ENCODE results near the gene ENTHD1.

GRCh38 chr22:39718921-39719475 lies 174.6 kb downstream of the ENTHD1 start:
- TF ChIP-seq SIN3A (conservative IDR thresholded peaks at IDR 0.05 in 1 of 2, IDR thresholded peaks at IDR 0.05 in 1 of 2; ENCODE audit: low read depth in 1 of 2, low read length in 2 of 2): no peak
- no peak for TF ChIP-seq SUZ12 (IDR thresholded peaks at IDR 0.05; ENCODE audit: low read length)
- TF ChIP-seq, protein P1, sequence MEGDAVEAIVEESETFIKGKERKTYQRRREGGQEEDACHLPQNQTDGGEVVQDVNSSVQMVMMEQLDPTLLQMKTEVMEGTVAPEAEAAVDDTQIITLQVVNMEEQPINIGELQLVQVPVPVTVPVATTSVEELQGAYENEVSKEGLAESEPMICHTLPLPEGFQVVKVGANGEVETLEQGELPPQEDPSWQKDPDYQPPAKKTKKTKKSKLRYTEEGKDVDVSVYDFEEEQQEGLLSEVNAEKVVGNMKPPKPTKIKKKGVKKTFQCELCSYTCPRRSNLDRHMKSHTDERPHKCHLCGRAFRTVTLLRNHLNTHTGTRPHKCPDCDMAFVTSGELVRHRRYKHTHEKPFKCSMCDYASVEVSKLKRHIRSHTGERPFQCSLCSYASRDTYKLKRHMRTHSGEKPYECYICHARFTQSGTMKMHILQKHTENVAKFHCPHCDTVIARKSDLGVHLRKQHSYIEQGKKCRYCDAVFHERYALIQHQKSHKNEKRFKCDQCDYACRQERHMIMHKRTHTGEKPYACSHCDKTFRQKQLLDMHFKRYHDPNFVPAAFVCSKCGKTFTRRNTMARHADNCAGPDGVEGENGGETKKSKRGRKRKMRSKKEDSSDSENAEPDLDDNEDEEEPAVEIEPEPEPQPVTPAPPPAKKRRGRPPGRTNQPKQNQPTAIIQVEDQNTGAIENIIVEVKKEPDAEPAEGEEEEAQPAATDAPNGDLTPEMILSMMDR (IDR thresholded peaks at IDR 0.05; ENCODE audit: control extremely low read depth in 1 of 3, insufficient read depth in 1 of 3, low read depth in 1 of 3, low read length in 3 of 3): no peak
- TF ChIP-seq CHD2 (IDR thresholded peaks at IDR 0.05; ENCODE audit: low read length): no peak
- no peak for TF ChIP-seq ZNF274 (IDR thresholded peaks at IDR 0.05; ENCODE audit: borderline replicate concordance, extremely low read depth, low read length)
- no peak for TF ChIP-seq BCL11A (IDR thresholded peaks at IDR 0.05; ENCODE audit: low read depth in 2 of 2, low read length in 2 of 2)
- TF ChIP-seq, protein P2, sequence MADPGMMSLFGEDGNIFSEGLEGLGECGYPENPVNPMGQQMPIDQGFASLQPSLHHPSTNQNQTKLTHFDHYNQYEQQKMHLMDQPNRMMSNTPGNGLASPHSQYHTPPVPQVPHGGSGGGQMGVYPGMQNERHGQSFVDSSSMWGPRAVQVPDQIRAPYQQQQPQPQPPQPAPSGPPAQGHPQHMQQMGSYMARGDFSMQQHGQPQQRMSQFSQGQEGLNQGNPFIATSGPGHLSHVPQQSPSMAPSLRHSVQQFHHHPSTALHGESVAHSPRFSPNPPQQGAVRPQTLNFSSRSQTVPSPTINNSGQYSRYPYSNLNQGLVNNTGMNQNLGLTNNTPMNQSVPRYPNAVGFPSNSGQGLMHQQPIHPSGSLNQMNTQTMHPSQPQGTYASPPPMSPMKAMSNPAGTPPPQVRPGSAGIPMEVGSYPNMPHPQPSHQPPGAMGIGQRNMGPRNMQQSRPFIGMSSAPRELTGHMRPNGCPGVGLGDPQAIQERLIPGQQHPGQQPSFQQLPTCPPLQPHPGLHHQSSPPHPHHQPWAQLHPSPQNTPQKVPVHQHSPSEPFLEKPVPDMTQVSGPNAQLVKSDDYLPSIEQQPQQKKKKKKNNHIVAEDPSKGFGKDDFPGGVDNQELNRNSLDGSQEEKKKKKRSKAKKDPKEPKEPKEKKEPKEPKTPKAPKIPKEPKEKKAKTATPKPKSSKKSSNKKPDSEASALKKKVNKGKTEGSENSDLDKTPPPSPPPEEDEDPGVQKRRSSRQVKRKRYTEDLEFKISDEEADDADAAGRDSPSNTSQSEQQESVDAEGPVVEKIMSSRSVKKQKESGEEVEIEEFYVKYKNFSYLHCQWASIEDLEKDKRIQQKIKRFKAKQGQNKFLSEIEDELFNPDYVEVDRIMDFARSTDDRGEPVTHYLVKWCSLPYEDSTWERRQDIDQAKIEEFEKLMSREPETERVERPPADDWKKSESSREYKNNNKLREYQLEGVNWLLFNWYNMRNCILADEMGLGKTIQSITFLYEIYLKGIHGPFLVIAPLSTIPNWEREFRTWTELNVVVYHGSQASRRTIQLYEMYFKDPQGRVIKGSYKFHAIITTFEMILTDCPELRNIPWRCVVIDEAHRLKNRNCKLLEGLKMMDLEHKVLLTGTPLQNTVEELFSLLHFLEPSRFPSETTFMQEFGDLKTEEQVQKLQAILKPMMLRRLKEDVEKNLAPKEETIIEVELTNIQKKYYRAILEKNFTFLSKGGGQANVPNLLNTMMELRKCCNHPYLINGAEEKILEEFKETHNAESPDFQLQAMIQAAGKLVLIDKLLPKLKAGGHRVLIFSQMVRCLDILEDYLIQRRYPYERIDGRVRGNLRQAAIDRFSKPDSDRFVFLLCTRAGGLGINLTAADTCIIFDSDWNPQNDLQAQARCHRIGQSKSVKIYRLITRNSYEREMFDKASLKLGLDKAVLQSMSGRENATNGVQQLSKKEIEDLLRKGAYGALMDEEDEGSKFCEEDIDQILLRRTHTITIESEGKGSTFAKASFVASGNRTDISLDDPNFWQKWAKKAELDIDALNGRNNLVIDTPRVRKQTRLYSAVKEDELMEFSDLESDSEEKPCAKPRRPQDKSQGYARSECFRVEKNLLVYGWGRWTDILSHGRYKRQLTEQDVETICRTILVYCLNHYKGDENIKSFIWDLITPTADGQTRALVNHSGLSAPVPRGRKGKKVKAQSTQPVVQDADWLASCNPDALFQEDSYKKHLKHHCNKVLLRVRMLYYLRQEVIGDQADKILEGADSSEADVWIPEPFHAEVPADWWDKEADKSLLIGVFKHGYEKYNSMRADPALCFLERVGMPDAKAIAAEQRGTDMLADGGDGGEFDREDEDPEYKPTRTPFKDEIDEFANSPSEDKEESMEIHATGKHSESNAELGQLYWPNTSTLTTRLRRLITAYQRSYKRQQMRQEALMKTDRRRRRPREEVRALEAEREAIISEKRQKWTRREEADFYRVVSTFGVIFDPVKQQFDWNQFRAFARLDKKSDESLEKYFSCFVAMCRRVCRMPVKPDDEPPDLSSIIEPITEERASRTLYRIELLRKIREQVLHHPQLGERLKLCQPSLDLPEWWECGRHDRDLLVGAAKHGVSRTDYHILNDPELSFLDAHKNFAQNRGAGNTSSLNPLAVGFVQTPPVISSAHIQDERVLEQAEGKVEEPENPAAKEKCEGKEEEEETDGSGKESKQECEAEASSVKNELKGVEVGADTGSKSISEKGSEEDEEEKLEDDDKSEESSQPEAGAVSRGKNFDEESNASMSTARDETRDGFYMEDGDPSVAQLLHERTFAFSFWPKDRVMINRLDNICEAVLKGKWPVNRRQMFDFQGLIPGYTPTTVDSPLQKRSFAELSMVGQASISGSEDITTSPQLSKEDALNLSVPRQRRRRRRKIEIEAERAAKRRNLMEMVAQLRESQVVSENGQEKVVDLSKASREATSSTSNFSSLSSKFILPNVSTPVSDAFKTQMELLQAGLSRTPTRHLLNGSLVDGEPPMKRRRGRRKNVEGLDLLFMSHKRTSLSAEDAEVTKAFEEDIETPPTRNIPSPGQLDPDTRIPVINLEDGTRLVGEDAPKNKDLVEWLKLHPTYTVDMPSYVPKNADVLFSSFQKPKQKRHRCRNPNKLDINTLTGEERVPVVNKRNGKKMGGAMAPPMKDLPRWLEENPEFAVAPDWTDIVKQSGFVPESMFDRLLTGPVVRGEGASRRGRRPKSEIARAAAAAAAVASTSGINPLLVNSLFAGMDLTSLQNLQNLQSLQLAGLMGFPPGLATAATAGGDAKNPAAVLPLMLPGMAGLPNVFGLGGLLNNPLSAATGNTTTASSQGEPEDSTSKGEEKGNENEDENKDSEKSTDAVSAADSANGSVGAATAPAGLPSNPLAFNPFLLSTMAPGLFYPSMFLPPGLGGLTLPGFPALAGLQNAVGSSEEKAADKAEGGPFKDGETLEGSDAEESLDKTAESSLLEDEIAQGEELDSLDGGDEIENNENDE (IDR thresholded peaks at IDR 0.05; ENCODE audit: insufficient replicate concordance, low read length): no peak
- no peak for TF ChIP-seq RFX5 (IDR thresholded peaks at IDR 0.05; ENCODE audit: borderline replicate concordance, low read depth, low read length)

Data from H1 (cell line).